NCI-H748 (cell line): ENCODE measurements around the gene NAA10.

Source experiments
- DNase-seq: peaks from one replicate; lab custom pipeline; 2025; ENCODE audit not compliant: unreplicated experiment; lab: John Stamatoyannopoulos, UW

Gene NAA10

DNA sequence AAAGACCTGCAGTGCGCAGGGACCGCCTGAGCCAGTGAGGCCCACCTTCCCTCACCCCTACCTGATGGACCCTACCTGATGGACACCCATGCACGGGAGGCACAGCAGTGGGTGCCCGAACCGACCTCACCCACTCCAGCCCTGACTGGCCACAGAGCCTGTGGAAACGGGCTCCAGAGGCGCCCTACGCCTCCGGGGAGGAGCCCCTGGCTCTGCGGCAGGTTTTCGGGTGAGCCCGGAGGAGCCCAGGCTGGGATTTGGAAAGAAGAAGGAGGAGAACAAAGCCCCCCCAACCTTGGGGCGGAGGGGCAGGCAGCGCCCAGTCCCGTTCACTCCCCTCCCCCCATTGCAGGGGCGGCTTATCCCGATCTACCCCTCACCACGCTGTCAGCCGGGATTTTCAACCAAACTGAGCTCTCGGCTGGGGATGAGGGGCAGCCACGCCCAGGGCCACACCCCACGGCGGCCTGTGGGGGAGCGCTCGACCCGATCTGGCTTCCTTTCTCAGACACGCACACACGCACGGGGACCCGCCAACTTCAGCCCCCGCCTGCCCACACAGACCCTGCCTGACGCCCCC lies 49.5 kb downstream of the NAA10 start:
- DNase-seq = peak; percentile 34

DNA sequence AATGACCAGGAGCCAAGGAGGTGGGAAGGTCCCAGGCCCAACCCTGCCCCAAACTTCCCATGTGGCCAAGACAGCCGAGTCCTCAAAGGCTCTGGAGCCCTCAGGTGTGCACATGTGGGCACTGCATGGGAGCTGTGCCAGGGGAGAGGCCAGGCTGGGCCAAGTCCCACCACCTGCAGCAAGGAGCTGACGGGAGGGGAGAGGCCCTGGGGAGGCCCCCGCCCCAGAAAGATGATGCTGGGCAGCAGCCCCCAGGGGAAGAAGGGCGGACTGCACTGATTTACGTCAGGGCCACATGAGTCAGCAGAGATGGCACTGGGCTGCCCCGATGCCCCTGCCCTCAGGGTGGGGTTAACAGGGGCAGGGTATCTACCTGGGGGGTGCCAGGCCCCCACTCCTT lies 50.2 kb downstream of the NAA10 start:
- peak; percentile 30 for DNase-seq

DNA sequence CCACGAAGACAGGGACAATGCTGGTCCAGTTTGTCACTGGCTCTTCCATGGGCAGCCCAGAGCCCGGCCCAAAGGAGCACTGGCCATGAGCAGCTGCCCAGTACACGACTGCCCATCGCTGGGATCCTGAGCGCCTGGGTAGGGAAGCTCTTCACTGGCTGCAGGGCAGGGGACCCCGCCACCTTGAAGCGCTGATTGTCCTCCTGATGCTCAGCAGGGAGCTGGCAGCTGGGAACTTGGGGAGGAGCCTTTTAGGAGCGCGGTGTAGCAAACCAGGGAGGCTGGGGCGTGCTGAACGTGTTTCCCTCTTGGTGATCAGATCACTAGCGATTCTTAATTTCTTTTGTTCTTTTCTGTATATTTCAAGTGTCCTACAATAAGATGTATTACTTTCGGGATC lies 50.7 kb downstream of the NAA10 start:
- peak; percentile 37 for DNase-seq

DNA sequence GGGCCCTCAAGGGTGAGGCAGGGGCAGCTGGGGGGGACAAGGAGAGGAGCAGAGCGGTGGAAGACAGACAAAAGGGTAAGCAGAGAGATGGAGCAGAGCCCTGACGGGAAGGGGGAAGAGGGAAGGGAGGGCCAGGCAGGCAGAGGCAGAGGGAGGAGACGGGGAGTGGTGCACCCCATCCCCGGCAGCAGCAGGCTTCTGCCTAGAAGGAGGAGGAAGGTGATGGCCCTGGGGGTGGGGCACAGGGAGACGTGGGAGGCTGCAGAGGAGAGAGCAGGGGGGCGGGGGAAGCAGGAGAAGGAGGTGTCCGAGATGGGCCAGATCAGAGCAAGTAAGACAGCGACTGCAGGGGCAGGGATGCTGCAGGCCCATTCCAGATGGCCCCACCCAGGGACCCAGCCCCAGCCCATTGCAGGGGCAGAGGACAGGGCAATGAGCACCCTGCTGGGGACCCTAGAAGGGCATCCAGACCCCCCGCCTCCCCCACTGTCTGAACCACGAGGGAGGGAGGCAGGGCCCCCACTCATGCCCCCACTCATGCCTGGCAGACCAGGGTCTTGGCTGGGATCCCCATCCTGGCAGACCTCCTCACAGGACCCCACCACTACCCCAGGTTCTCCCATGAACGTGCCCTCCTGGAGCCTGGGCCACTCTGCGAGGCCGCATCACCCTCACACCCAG lies 51.5 kb downstream of the NAA10 start:
- no peak for DNase-seq

DNA sequence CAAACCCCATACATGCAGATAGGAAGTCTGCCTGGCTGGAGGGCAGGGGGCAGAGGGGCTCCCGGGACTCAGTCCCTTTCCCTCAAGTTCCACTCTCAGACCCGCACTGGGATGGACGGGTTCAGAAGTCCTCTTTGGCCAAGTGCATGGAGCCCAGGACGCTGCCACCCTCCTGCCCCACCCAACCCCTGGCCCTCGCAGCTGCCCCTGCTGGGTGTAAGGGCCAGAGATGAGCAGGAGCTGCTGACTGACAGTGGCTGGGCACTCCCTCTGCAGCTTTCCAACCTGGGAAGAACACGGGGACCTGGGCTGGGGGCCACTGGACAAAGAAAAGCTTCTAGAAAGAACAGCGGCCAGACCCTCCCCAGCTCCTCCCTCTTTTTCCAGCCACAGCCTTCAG lies 52.3 kb downstream of the NAA10 start:
- no peak for DNase-seq

GRCh38 chrX:153882086-153882498 lies 52.7 kb downstream of the NAA10 start:
- no peak for DNase-seq

- DNase-seq = no peak
Observed at GRCh38 chrX:153881281-153881680, 53.6 kb downstream of the NAA10 start.

DNA sequence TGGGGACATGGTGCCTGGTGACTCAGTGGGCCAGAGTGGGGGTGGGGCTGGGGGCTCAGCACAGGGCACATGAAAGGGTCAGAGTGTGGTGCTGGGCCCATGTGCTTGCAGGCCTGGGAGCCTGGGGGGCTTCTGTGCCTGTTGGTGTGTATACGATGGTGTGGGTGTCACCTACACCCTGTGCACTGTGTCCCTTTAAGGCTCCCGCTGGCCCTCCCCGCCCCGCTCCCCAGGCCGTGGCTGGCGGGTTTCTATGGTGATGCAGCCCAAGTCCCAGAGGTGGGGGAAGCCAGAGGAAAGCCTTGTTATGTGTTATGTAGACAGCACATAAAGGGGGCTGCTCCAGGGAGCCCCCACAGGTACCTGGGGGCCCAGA lies 54.4 kb downstream of the NAA10 start:
- no peak for DNase-seq

- DNase-seq = no peak
Observed at GRCh38 chrX:153879741-153880439, 54.9 kb downstream of the NAA10 start.
